Measurements from ENCODE around the gene INTS15.

DNA sequence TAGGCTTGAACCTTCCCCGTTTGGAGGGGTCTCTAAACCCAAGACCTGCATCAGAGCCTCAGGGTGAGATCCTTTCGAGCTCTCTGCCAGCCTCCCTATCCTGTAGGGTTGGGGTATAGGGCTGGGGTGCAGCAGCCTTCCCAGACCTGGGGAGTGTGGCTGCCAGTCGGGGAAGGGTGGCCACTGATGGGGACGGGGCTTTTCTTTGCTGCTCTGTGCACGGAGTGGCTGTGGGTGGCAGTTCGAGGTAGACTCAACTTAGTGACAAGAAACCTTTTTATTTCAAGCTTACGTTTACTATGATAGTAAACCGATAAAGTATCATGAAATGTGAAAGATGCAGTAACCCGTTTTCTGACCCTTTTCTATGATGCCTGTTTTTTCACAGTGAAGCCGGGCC lies 60.3 kb downstream of the INTS15 start:
- TF ChIP-seq, protein P1, sequence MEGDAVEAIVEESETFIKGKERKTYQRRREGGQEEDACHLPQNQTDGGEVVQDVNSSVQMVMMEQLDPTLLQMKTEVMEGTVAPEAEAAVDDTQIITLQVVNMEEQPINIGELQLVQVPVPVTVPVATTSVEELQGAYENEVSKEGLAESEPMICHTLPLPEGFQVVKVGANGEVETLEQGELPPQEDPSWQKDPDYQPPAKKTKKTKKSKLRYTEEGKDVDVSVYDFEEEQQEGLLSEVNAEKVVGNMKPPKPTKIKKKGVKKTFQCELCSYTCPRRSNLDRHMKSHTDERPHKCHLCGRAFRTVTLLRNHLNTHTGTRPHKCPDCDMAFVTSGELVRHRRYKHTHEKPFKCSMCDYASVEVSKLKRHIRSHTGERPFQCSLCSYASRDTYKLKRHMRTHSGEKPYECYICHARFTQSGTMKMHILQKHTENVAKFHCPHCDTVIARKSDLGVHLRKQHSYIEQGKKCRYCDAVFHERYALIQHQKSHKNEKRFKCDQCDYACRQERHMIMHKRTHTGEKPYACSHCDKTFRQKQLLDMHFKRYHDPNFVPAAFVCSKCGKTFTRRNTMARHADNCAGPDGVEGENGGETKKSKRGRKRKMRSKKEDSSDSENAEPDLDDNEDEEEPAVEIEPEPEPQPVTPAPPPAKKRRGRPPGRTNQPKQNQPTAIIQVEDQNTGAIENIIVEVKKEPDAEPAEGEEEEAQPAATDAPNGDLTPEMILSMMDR (IDR thresholded peaks at IDR 0.05), result no peak
- TF ChIP-seq EP300 (IDR thresholded peaks at IDR 0.05) (no peak), POLR2A (IDR thresholded peaks at IDR 0.05) (no peak), POLR2AphosphoS5 (IDR thresholded peaks at IDR 0.05) (no peak)

Measured in upper lobe of left lung (tissue), 4 donors.